GM04504 (cell line): ENCODE measurements around the gene USP48.
"Not testable (repeated sequence)": the region's sequence is repeated elsewhere in the genome, so short reads cannot be mapped to it uniquely, and the experiment has no call there.

Experiments
- DNase-seq: peaks from one replicate; pipeline ENCODE4 v3.0.0-alpha.2; 2012; ENCODE audit warnings: low read depth

USP48 gene

DNA sequence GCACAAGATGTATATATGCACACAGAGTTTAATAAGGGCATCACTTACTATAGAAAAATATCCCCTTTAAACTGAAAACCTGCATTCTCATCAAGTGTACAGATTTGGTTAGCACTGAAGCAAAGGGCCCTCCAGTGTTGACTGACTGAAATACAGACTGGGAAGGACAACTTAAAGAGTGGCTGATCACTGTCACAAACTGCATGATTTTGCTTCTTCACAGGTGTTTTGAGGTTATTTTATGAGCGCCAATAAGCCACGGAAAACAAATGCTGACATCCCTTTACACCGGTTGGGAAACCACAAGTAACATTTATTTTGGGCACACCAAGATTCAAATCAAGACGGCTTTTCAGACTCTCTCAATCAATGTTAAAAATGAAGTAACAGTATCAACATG, 82.9 kb downstream of the USP48 start:
- no peak for DNase-seq

DNA sequence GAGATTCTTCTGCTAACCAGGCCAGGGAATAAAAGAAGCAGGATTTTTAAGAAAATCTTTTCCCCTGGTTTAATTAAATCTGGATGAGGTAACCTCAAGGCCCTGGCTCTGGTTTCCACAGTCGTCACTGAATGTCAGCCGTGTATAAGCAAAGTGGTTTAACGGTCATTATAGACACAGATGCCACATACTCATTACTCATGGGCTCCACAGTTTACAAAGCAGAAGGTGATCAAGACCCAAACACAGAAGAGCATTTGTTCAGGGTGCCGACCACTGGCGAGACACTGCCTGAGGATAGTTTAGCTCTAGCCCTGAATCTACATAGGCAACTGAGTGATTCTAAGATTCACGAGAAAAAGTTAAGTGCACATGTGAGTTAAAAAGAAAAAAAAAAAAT, 86.0 kb downstream of the USP48 start:
- DNase-seq = no peak

DNA sequence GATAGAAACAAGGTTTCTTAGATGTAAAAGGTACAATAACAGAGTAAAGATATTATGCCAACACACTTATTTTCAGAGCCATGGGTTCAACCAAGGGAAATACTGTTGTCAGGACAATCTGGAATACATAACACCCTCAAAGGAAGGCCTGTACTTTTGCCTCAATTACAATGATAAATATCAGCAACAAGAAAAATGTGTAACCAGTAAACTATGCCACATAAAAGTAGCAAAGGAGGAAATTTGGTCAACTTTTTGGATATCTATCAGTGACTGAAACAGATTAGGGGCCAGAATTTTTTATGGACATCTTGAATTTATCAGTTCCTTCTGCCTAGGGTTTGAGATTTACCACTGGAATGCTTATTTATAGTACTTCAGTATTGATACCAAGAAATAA, 89.2 kb downstream of the USP48 start:
- peak; percentile 42 for DNase-seq

DNA sequence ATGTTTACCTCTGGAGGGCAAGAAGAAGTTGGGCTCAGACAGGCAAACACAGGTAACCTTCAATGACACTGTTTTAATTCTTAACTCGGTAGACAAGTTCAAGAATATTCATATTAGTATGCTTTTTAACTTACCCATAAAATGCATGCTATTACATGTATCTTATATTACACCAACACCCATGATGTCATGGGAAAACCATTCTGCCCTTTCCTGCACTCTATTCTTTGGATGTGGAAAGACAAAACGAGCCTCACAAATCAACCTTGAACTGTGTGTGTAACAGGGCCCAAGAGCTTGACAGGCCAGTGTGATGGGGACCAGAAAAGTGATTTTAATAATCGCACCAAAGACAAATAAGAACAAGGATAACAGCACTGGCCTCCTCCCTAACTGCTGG, 91.2 kb downstream of the USP48 start:
- no peak for DNase-seq

DNA sequence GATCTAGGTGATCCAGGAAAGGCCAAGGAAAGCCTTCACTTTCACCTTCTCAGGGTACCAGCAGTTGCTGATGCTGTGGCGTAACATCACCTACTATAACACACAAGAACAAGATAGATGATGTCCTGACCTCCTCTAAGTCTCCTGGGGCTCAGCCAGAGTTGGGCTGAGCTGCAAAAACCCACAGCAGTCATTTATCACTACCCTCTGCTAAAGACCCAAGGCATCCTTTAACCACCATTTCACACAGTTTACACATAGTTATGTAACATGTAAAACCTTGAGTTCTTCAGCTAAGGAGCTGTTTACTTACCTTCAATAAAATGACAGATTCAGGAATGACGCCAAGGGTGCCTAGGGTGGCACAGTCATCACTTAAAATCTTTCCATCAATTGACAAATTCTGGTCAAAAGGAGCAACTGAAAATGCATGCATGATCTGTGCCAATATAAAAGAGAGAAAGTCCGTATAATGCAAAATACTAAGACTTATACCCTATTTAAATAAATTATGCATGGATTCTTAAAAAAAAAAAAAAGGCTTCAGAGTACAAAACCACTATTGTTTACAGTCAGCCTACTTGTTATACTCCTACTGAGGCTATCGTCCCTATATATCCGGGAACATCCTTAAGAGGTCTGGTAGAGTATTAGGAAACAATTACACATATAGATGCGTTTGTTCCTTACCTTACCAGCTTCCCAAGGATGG, 93.1 kb downstream of the USP48 start:
- no peak for DNase-seq

DNA sequence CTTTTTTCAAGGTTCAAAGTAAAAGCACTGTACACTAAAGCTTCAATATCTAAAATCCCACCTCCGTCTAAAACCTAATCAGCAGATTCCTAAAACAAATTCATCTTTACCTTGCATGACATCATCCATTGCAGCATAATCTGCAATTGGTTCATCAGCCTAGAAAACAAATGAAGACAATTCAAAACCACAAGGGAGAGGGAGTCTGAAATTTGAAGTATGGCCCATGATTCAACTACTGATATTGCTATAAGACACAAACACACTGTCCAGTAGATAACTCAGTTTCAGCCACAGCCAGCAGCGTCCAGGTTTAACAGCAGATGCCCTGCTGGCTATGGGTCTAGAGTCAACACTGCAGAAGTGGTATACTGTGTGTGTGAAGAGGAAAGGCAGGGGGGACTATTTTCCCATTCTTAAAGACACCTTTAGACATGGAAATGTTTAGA, 95.8 kb downstream of the USP48 start:
- DNase-seq = no peak

DNA sequence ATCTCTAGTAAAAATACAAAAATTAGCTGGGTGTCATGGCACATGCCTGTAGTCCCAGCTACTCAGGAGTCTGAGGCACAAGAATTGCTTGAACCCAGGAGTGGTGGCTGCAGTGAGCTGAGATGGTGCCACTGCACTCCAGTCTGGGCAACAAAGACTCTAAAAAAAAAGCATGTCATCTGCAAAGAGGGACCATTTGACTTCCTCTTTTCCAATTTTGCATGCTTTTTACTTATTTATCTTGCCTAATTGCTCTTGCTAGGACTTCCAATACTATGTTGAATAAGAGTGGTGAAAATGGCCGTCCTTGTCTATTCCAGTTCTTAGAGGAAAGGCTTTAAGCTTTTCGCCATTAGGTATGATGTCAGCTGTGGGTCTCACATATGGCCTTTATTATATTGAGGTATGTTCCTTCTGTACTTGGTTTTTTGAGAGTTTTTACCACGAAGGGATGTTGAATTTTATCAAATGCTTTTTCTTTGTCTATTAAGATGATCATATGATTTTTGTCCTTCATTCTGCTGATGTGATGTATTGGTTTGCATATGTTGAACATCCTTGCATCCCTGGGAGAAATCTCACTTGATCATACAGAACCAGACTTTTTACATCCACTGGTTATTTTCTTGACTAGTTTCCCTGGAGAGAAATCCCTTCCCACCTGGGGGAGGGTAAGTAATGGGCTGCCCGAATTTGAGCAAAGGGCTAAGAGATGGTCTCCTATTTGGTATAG, 96.8 kb downstream of the USP48 start:
- no peak for DNase-seq

DNA sequence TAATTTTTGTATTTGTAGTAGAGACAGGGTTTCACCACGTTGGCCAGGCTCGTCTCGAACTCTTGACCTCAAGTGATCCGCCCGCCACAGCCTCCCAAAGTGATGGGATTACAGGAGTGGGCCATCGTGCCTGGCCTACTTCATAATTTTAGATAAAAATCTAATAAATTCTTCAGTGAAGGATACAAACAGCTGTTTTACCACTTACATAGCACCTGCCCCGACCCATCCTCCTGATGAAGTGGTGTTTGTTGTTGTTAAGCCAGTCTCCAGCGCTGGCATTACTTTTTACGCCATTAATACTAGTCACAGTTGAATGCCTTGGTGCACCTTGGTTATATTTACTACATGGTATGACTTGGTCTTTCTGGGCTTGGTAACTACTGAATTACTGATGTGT, 101.5 kb downstream of the USP48 start:
- no peak for DNase-seq

DNA sequence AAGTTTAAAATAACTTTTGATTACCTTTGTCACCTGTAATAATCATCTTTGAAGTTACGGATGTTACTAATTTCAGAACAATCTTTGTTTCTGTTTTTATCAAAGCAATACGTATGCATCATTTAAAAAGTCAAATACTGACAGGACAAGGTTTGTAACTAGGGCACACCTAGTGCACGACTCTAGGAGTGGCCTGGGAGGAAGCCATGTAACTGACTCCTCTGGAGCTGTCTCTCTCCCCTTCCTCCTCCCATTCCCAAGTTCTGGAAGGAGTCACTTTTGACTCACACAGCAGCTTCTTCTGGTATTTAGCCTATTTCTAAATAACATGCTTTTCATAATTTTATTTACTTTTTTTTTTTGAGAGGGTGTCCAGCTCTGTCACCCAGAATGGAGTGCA, 102.0 kb downstream of the USP48 start:
- peak; percentile 63 for DNase-seq

DNA sequence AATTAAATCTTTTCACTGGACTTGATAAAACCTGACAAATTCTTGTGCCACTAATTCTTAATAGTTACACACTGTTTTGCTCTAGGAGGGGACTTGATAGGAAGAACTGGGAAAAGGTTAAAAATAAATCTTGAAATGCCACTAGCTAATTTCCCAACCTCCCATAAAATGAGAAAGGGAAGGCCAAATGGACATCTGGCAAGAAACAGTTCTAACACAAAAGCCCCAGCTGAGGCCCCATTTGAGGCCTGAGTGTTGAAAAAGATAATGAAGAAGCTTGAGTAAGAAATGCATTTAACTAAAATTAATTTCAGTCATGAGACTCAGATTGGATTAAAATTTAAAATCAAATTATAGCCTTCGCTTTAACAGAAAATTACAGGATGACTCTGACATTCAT, 102.6 kb downstream of the USP48 start:
- DNase-seq = no peak

DNA sequence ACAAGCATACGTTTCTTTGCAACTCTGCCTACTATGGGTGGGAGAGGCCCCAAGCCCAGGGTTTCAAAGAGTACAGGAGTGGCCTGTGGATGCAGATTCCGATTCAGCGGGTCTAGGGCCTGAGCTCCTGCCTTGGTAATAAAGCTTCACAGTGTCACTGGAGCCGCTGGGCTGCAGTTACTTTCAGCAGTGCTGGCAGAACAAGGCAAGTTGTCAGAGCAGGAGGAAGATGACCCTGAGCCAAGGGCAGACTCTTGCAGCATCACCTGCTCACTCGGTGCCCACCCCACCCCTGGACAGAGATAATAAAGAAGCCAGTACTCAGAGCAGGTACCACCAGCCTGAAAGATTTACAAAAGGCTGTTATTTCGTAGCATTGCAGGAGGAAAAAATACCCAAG, 105.8 kb downstream of the USP48 start:
- no peak for DNase-seq

DNA sequence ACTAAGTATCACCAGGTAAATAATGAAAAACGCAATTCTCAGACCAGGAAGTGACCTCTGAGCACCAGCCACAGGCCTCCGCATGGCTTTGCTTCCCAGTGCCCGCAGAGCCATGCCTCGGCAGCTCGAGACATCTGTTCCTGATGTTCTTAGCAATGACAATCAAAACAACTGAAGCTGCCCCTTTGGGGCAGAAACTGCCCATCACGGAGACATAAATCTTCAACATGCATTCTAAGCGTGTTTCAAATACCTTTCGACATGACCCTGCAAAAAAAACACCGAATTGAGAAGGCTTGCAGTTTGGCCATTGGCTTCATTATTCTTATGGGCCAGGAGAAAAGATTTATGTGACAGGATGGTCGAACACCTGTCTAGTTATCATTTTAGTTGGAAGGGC, 108.0 kb downstream of the USP48 start:
- DNase-seq = no peak

DNA sequence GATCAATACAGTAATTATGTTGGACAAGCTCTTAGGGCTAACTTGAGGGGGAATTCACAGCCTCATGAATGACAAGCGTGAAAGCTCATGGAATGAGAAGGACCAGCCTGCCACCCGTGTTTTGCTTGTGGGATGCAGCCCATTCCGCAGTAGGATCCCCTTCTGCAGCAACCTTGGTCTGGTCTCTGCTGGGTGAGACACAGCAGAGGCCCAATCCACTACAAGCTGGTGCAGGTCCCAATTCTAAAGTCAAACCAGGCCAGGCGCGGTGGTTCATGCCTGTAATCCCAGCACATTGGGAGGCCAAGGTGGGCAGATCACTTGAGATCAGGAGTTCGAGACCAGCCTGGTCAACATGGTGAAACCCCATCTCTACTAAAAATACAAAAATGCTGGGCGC, 109.1 kb downstream of the USP48 start:
- not testable (repeated sequence) for DNase-seq

DNA sequence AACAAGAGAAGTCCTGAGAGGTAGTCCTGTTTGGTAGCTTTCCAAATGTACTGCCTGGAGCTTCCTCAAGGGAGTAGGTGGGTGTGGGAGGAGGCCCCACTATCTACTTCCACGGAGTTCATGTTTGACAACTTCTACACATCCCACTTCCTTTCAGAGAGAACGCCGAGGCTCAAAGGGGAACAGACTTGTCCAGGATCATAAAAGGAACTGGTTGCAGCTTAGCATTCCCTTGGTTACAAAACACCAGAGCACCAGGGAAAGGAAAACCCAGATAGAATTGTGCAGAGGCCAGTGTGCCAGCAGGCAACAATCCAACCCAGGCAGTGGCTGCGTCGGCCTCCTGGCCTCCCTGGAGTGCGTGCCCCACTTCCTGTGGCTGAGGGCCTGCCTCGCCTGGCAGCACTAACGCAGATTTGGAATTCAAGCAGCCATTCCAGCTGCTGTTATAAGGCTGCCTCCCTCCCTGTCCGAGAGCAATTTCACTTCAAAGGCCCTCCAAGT, 109.6 kb downstream of the USP48 start:
- no peak for DNase-seq

DNA sequence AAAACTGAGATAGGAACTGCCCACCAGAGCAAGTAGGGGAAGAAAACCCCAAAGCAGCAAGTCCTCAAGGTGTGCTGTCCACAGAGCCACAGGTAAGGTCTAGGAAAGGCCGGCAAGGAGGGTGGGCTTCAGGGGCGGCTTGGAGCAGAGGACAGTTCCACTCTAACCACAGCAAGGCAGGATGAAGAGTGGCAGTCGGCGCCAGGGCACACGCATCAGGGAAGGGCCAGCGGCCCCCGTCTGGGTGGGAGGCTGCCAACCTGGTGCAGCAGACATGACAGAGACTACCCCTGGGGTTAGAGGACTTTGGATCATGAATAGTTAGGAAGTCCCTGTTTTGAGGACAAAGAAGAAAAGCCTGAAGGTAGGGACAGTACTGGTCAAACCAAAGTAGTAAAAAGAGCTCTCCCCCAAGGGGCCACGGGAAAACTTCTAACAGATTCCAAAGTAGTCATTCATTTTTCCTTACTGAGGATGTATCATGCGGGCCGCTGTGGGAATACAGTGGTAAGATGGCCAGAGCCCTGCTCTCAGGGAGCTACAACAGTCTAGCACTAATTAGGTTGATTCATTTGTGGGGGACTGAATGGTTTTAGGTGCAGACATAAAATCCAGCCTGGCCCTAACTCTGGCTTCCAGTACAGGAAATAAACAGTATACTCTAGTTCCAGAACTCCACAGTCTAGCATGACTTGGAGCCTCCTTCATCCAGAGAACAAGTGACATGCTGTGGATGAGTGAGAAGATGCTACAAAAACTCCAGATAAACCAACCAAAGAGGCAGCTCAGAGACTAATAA, 110.3 kb downstream of the USP48 start:
- DNase-seq = no peak

DNA sequence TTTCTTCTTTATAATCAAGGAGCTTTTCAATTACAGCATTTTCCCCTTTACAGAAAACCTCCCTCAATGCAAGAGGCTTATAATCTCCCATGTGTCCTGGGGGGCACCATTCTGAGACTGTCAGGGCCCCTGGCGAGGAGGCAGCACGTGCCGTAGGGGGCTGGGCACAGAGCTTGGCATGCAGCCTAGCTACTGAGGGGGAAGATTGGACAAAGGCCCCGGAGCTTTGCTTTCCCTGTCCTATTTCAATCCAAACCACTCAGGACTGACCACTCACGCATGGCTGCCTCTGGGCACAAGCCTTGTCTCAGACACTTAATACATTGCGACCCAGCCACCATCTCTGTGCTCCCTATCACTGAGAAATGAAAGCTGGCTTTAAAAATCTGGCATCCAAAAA, 111.0 kb downstream of the USP48 start:
- DNase-seq = no peak

DNA sequence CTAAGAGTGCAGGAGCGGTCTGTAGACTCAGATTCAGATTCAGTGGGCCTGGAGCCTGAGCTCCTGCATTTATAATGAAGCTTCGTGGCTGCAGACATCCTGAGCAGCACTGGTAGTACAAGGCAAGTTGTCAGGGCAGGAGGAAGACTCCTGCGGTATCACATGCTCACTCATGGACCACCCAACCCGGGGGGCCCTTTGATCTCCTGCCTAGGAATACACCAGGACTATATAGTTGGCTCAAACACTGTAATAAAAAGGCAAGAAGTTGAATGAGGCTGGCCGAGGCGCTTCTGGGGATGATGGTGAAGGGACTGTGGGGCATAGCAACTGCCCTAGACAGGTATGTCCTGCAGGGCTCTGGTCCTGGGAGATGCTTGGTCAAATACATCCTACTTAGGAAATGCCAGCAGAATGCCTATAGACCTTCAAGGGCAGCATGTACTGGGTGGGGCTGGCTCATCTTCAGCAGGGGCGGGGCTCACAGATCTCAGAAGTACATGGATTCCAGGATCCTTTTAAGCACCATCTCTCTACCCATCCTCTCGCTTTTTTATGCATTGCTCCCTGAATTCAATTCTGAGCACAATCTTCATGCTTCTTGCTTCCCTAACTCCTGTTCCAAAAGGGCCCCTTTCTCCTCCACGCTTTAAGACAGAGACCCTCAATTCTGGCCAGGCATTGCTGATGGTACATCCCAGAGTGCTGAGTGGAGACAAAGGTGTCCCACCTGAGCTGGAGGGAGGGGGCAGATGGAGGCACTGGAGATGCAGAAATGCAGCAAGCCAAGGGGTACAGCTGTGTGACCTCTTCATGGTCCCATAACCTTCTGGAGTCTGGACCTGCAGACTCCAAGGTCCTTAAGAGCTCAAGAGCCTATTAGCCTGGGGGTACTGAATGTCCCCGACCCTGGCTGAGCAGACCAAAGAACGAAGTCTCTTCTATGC, 111.7 kb downstream of the USP48 start:
- DNase-seq = no peak

DNA sequence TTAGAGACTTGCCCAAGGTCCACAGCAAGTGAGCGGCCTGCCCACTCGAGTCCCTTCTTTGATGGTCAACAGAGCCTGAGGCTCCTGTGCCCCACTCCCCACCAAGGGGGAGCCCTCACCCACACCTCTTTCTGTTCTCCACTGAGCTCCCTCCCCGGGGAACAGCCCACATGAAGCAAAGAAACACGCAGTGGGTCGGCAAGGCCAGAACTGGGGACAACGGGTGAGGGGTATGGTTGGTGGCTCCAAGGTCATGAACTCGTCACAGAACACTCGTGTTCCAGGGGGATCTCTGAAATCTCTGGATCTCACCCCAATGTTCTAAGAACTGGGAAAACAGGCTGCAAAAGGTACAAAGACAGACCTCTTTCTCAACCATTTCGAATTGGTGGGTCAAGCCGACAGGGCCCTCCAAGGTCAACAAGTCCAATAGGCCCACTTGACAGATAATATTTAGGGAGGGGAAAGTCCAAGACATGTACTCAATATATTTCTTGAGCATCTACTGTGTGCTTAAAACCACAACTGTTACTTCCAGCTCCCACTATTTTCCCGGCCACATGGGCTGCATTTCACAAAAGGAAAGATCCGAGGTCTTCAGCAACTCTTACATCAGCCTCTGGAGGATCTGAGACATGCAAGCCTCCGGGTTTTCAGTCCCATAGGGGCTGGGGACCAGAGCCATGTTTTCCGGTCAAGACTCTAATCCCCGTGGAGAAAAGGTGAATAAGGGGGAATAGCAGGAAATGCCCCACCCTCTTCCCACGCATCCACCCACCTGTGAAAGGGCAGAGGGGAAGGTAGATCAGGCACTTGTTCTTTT, 112.7 kb downstream of the USP48 start:
- DNase-seq = no peak

DNA sequence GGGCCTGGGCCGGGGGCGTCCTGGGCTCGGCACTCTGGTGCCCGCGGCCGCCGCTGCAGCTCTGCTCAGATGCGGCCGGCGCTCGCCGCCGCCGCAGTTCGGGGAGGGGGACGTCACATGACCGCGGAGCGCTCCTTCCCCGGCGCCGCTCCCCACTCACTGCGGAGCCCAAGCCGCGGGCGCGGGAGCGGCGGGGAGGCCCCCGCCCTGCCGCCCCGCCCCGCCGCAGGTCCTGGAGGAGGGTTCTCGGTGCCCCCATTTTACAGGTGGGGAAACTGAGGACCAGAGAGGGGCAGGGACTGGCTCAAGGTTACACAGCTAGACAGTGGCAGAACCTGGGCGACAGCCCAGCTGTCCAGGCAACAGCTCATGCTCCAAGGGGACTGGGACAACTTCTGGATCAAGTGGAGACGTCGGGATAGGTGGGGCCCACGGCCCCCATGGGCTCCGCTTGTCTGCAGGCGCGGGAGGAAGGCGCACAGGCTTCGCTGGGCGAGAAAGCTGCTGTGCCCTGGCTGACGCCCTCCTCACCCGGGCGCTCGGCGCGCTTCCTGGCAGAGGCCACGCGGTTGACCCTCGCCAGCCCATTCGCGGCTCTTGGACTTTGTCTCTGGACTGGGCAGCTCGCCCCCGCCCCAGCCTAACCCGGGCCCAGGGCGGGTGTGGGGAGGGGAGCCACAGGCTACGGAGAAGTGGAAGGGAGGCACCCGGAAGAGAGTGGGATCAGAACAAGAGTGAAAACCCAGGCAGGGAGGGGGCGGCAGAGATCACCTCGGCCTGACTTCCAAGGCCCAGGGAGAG, 113.5 kb downstream of the USP48 start, which contains the start of gene RAP1GAP:
Gene RAP1GAP (minus strand): TSS at position 100 of the 801 bp plus-strand sequence. CDS start 49,325 bp downstream, outside the sequence.
- no peak for DNase-seq

DNA sequence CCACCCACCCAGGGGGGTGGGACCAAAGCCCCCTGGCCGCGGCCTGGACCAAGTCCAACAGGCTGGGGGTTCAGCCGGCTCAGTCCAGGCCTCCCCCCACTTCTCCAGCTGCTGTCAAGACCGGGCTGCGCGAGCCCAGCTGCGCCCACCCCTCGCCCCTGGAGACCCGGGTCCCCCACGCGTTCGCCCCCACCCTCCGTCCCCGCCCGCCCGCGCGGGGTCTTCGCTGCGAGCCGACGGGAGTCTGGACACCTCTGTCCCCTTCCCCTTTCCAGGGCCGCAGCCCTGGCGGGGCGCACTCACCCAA, 114.0 kb downstream of the USP48 start:
- no peak for DNase-seq
